Left renal pelvis (tissue), 4 donors: ENCODE results near the gene CRIM1. TPM values are rescaled to one million over a fixed set of nuclear protein-coding genes. Genes with fewer than 3 reads are reported as not detected.
"Not testable (repeated sequence)": the region's sequence is repeated elsewhere in the genome, so short reads cannot be mapped to it uniquely, and the experiment has no call there.

ENCODE experiments used
- DNase-seq, 4 donors: peaks; one replicate each; pipeline ENCODE4 v3.0.0-alpha.2; 2013; ENCODE audit warnings: low read depth in 4 of 4, low spot score in 3 of 4
- polyA plus RNA-seq, 4 donors: library from polyadenylated mRNA; unstranded; fragments of 120-200 nt; gene quantifications; one replicate each; pipeline ENCODE4 v1.2.1, GENCODE V29; 2013; ENCODE audit not compliant: insufficient read length in 4 of 4

Gene CRIM1
- polyA plus RNA-seq: 100 to 1,000 TPM in 1 of 4 donors, 10 to 100 TPM in 3; 45.8 to 111 (median 90.2) TPM

- DNase-seq: peak; percentile 75 to 82 (median 80)
These were observed at the start of gene CRIM1 for GRCh38 chr2:36355151-36355889. CRIM1 (plus strand) TSS chr2:36355778; CDS start chr2:36356293, 515 bp downstream.

- no peak for DNase-seq
These were observed 48.1 kb upstream of the CRIM1 start for GRCh38 chr2:36307441-36307840.

- DNase-seq: not testable (repeated sequence)
These were observed 45.1 kb upstream of the CRIM1 start for GRCh38 chr2:36310444-36310843.

GRCh38 chr2:36318547-36318946, 37.0 kb upstream of the CRIM1 start:
- no peak for DNase-seq

- DNase-seq: peak in 2 of 4 donors; percentile 22 to 30
These were observed 33.5 kb upstream of the CRIM1 start for GRCh38 chr2:36322108-36322507.

GRCh38 chr2:36326286-36326685, 29.3 kb upstream of the CRIM1 start:
- no peak for DNase-seq

GRCh38 chr2:36329251-36329650, 26.3 kb upstream of the CRIM1 start:
- no peak for DNase-seq

GRCh38 chr2:36329746-36330472, 25.7 kb upstream of the CRIM1 start:
- DNase-seq: no peak

- DNase-seq: no peak
These were observed 24.8 kb upstream of the CRIM1 start for GRCh38 chr2:36330473-36331395.

- no peak for DNase-seq
These were observed 22.1 kb upstream of the CRIM1 start for GRCh38 chr2:36333350-36334012.

GRCh38 chr2:36335597-36335996, 20.0 kb upstream of the CRIM1 start:
- no peak for DNase-seq

GRCh38 chr2:36336321-36336720, 19.3 kb upstream of the CRIM1 start:
- no peak for DNase-seq

- DNase-seq: no peak
These were observed 18.2 kb upstream of the CRIM1 start for GRCh38 chr2:36337354-36337753.

- DNase-seq: no peak
These were observed 17.3 kb upstream of the CRIM1 start for GRCh38 chr2:36338124-36338826.

- DNase-seq: no peak
These were observed 16.8 kb upstream of the CRIM1 start for GRCh38 chr2:36338827-36339145.

- no peak for DNase-seq
These were observed 15.9 kb upstream of the CRIM1 start for GRCh38 chr2:36339607-36340218.

- no peak for DNase-seq
These were observed 12.0 kb upstream of the CRIM1 start for GRCh38 chr2:36343606-36344005.

GRCh38 chr2:36348721-36349120, 6.9 kb upstream of the CRIM1 start:
- no peak for DNase-seq

GRCh38 chr2:36351291-36351690, 4.3 kb upstream of the CRIM1 start:
- no peak for DNase-seq
